Effector CD4-positive, alpha-beta T cell (primary cell): ENCODE measurements around the gene MAP6.
A peak's percentile ranks its signal among the peaks of the same experiment; 100 is the strongest.
"Not testable (repeated sequence)": the region's sequence is repeated elsewhere in the genome, so short reads cannot be mapped to it uniquely, and the experiment has no call there.

ENCODE experiments used
- DNase-seq: peaks from one replicate; pipeline ENCODE4 v3.0.0-alpha.2; 2020

MAP6 gene

GRCh38 chr11:75589933-75590332, 78.9 kb downstream of the MAP6 start:
- no peak for DNase-seq

GRCh38 chr11:75589051-75589450, 79.8 kb downstream of the MAP6 start:
- no peak for DNase-seq

GRCh38 chr11:75588051-75588481, 80.8 kb downstream of the MAP6 start:
- DNase-seq: no peak

GRCh38 chr11:75586395-75586794, 82.4 kb downstream of the MAP6 start:
- no peak for DNase-seq

- no peak for DNase-seq
Observed at GRCh38 chr11:75585293-75585670, 83.6 kb downstream of the MAP6 start.

- DNase-seq: not testable (repeated sequence)
Observed at GRCh38 chr11:75584659-75585292, 84.1 kb downstream of the MAP6 start.

GRCh38 chr11:75583718-75584658, 84.8 kb downstream of the MAP6 start:
- DNase-seq: no peak

- DNase-seq: peak; percentile 16
Observed at GRCh38 chr11:75582895-75583717, 85.7 kb downstream of the MAP6 start.

- DNase-seq: no peak
Observed at GRCh38 chr11:75582506-75582894, 86.3 kb downstream of the MAP6 start.

GRCh38 chr11:75579841-75580240, 89.0 kb downstream of the MAP6 start:
- DNase-seq: no peak

- DNase-seq: no peak
Observed at GRCh38 chr11:75578977-75579376, 89.9 kb downstream of the MAP6 start.

GRCh38 chr11:75577207-75577606, 91.6 kb downstream of the MAP6 start:
- peak; percentile 56 for DNase-seq

- DNase-seq: no peak
Observed at GRCh38 chr11:75576499-75576918, 92.3 kb downstream of the MAP6 start.

- no peak for DNase-seq
Observed at GRCh38 chr11:75576017-75576416, 92.8 kb downstream of the MAP6 start.

GRCh38 chr11:75574698-75575602, 93.9 kb downstream of the MAP6 start:
- no peak for DNase-seq

- no peak for DNase-seq
Observed at GRCh38 chr11:75572744-75573143, 96.1 kb downstream of the MAP6 start.

- no peak for DNase-seq
Observed at GRCh38 chr11:75571625-75572024, 97.2 kb downstream of the MAP6 start.

GRCh38 chr11:75570559-75571139, 98.2 kb downstream of the MAP6 start:
- DNase-seq: no peak

GRCh38 chr11:75568616-75569219, 100.1 kb downstream of the MAP6 start:
- DNase-seq: no peak

- DNase-seq: no peak
Observed at GRCh38 chr11:75567971-75568370, 100.9 kb downstream of the MAP6 start.

GRCh38 chr11:75566763-75567279, 102.0 kb downstream of the MAP6 start:
- no peak for DNase-seq
